Right renal pelvis (tissue), 4 donors: ENCODE data around the gene POC1A. TPM values are rescaled to one million over a fixed set of nuclear protein-coding genes. Genes with fewer than 3 reads are reported as not detected.

Source experiments
- DNase-seq, 4 donors: peaks; one replicate each; pipeline ENCODE4 v3.0.0-alpha.2; 2013; ENCODE audit warnings: low read depth in 4 of 4, low spot score in 3 of 4, missing footprints in 1 of 4
- polyA plus RNA-seq, 4 donors: library from polyadenylated mRNA; unstranded; fragments of 120-200 nt; gene quantifications; one replicate each; pipeline ENCODE4 v1.2.1, GENCODE V29; 2013; ENCODE audit not compliant: insufficient read length in 4 of 4

The POC1A gene
- polyA plus RNA-seq, 4 donors: 7.1 to 8.6 (median 7.9) TPM

GRCh38 chr3:52132930-52133329, 21.3 kb downstream of the POC1A start:
- no peak for DNase-seq

GRCh38 chr3:52132041-52132440, 22.2 kb downstream of the POC1A start:
- DNase-seq: no peak

DNA sequence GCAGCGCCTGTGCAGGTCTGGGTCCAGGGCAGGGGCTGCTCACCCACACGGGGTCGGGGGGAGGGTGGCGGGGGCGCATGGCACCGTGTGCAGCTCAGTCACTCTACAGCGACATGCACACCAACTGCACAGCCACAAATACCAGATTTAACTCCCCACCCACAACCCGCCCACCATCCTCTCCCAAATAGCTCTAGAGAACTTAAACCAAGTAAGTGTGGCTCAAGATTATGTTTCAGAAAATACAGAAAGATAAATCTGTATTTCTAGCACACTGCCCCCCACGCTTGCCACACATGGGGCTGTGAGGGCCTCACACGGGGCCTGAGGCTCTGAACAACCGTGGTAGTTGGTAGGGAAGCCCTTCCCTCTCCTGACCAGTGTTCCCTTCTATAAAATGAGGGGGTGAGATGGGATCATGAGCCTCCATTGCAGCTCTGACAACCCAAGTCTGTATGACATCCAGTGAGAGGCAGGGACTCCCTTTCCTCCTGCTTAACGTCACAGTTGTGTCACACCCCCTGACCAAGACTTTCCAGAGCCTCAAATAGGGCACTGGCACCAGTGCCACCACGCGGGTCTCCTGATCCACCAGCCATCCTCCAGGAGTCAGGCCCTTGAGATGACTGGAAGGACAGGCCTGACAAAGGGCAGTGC, 23.1 kb downstream of the POC1A start:
- DNase-seq: no peak

DNA sequence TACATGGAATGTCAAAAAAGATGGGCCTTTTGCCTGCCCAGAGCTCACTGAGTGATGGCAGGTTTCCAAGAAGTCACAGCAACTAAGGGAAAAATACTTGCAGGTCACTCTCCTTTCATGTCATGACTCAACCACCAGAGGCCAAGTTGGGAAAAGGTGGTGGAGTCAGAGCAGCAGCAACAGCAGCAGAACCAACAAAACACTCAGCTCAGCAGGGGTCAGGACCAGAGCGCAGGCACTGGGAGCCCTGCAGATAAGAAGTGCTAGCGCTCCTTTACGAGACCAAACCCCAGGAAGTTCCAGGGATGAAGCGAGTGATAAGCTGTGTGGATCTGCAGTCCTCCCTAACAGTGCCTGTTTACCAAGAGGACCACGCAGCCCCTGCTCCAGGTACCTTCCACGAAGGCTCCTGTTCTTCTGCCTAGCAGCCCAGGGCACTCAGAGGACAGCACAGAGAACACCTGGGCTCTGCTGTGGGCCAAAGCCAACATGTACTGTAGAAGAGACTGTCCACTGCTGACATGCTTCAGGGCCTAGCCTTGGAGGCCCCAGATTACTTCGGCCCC, 26.0 kb downstream of the POC1A start:
- DNase-seq: no peak

GRCh38 chr3:52126500-52126899, 27.7 kb downstream of the POC1A start:
- no peak for DNase-seq

DNA sequence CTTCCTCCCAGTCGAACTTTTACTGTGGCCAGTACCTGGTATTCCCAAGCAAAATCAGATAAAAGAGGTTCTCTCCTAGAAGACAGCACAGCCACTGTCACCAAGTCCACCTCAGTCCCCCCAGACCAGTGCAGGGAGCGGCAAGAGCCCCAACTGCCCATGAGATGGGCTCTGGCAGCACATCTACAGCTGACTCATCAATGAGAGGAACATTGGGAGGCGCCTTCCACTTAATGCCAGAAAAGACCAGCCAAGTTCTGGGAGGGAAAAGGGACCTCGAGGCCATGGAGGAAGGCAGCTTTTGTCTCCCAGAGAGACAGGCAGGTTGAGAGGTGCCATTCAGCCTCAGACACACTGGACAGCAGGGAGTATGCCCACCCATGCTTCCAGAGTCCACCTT, 28.2 kb downstream of the POC1A start:
- DNase-seq: no peak

DNA sequence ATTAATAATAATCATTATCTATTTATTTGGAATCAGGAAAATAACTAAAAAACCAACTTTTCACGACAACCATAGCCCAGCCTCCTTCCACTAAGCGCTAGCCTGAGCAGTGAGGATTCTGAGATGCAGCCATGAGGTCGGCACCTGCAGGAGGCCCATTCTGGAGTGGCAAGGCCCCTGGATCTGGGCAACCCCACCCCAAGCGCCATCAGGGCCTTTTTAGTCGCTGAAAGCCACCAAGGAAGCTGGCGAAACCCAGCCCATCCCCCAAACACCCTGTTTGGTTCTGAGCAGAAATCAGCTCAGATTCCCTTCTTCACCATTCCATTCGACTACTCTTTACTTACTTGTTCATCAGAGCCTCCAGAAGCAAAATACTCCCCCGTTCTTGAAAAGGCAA, 29.5 kb downstream of the POC1A start:
- no peak for DNase-seq

- no peak for DNase-seq
Measured at GRCh38 chr3:52124126-52124525, 30.1 kb downstream of the POC1A start.

DNA sequence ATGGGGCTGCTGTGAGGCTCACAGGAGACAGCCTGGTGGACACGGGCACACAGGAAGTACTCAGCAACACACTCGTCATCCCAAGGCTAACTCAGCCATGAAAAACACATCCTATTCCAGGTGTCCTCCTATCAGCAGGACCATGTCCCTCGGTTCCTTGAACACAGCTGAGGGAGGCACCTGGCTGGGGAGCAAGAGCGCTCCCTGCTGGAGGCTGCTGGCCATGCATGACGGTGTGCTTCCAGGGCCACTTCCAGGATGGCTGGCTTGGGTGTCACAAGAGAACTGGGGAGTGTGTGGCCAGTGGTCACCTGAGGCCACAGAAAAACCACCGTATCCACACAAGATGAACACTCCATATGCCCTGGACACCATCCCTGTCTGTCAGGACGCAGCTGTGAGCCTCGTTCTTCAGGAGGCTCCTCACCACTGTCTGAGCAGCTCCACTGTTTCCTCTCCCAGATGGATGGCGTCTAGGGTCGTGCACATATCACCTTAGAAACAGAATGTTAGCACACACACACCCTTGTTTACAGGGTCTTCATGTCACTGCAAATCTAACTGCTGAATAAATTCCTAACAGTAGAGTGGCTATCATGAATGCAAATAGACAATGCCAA, 31.0 kb downstream of the POC1A start:
- DNase-seq: peak; percentile 44 to 75 (median 52)

GRCh38 chr3:52122491-52122890, 31.7 kb downstream of the POC1A start:
- no peak for DNase-seq

DNA sequence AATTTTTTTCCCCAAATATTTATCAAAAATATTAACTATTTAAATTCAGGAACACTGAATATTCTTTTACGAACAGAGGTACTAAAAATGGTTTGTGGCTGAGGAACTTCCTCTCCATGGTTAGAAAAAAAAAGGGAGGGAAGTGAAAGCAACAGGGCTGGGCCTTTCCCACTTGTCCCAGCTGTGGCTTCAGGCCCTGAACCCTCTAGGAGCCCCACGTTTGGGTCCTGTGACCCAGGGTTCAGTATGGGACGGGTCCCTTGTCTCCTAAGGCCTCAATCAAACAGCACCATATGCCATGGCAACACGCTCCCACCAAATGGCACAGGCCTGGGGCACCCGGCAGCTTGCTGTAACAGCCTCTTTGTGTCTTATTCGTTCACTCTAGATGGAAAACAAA, 32.4 kb downstream of the POC1A start:
- no peak for DNase-seq

GRCh38 chr3:52121464-52121805, 32.8 kb downstream of the POC1A start:
- DNase-seq: no peak

GRCh38 chr3:52120556-52121463, 33.4 kb downstream of the POC1A start:
- no peak for DNase-seq

DNA sequence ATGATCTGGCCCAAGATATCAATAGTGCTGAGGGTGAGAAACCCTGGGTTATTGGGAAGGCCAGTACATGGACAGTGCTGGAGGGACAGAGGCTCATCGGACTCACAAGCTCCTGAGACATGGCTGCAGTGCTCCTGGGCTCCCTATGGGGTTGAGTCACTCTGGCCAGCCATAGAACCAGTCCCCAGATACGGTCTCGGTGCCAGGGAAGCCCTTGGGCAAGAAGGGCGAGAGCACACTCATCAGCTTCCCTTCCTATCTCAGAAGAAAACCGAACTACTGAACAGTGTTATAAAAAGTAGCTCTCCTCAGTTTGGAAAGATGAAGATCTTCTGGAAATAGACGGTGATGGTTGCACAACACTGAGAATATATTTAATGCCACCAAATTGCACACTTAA, 34.4 kb downstream of the POC1A start:
- DNase-seq: no peak

- DNase-seq: no peak
Measured at GRCh38 chr3:52119099-52119498, 35.1 kb downstream of the POC1A start.

DNA sequence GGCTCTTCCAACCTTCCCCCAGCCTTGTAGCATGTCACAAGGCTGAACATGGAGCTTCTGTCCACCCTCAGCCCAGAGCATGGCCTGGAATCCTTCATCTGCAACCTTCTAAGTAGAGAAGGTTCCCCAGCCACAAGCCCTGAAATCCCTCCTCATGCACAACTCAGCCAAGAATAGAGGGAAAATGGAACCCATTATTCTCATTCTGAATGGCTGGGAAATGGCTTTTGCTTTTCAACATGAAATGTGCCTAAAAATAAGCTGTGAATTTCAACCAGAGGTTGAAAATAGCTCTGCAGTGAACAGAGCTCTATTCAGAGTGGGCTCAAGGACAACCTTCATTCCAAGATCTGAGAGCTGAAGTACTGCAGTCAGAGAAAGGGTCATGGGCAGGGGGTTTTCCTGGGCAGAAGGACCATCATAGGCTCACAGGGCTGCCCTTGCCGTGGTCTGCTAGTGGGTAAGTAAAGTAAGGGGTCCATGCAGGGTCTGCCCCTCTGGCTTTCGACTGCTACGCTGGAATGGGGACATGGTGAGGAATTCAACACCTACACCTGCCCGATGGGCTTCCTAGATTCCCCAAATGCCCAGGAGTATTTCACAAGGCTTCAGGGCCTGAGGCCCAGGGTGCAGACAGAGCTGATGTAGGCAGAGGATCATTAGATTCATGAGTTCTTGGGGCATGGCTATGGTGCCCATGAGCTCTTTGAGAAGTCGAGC, 35.9 kb downstream of the POC1A start:
- no peak for DNase-seq

DNA sequence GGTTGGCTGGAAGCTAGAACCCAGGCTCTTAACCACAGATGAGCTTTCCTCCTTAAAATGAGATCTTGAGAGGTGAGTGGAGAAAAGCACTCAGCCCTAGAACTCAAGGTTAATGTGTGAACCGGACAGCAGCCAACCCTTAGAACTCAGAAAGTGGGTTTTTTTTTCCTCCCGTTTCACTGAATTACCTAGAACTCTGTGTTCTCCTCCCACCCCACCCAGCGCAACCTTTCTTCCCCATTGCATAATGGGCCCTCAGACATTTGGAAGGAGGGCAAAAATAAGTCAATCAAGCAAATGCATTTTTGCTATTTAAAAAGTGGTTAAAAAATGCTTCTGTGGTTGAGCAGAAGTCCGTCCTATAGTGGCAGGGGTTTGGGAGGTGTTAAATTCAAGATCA, 36.7 kb downstream of the POC1A start:
- DNase-seq: no peak

DNA sequence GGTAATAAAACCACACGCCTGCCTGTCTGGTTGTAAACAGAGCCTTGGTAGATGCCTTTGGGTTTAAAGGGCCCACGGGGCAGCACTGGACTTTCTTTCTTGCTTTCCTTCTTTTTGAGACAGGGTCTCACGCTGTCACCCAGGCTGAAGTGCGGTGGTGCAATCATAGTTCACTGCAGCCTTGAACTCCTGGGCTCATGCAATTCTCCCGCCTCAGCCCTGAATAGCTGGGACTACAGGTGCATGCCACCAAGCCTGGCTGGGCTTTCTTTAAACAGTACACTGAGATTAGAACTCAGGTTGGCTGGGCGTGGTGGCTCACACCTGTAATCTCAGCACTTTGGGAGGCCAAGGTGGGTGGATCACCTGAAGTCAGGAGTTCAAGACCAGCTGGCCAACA, 42.2 kb downstream of the POC1A start:
- DNase-seq: no peak

DNA sequence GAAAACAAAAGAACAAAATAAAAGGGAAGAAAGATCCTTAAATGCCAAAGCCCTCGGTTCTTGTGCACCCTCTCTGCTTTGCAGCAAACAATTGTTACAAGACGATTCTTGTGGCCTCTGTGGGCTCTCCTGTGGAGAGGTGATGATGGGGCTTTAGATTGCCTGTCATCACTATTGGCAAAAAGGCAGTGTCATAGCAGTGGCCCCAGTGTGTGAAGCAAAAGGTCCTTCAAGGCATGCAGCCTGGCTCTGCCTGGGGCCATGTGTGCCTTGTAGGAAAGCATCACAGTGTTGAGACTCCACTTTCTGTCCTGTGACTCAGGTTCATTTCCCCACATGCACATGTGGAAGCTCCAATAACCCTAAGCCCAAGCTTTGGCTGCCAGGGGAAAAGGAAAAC, 43.7 kb downstream of the POC1A start:
- DNase-seq: no peak

GRCh38 chr3:52109611-52110301, 44.5 kb downstream of the POC1A start:
- no peak for DNase-seq
